ENCODE results near the gene SETBP1. TPM values are rescaled to one million over a fixed set of nuclear protein-coding genes. Genes with fewer than 3 reads are reported as not detected.

The SETBP1 gene
- total and polyA plus RNA-seq, 2 of the 4 experiments (the other 2 are of a cell fraction) = 0.19 to 0.36 TPM

DNA sequence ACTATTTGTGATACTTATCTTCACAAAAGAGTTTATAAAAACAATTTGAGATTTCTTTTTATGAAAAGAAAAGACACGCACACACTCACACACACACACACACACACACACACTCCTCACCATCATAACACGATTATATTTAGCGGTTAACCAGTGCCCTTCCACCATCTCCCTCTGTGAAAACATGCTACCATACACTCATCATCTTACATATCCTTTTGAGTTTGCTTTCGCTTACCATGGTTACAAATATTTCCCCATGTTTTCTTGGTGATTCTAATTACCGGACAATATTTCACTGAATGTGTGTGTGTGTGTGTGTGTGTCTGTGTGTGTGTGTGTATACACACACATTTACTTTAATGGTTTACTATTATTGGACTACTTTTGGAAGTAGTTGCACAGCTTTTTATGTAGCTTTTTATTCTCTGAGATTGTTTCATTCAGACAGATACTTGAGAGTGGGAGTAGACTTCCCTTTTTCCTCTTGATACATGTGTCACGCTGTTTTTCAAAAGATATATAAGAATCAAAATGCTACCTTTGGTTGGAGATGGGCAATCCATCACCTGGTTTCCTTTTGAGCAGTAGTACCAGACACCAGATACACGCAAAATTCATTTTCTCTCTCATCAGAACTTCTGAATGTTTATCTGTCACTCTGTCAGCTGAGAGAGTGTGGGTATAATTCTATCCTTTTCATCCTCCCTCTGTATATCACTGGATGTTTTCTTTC is 138.1 kb downstream of the SETBP1 start:
- dilution Hi-C loops (cut with HindIII; ENCODE audit: low sequenced_read_pairs, unreplicated experiment) = no loop called here
- intact Hi-C loops (cut with micrococcal nuclease) = no loop called here
- H3K9me1 ChIP-seq (ENCODE audit: insufficient read depth, low read length) = no peaks in the 10 kb centered on the region; the same call in 1 of the 2 replicates
- H4K8ac ChIP-seq (ENCODE audit: low read depth in 2 of 2, low read length in 2 of 2) = no peak overlapping the region
- BruUV-seq (replicated peaks) = no TSS peak
- H3K79me1 ChIP-seq (ENCODE audit: low read depth in 1 of 2, low read length in 2 of 2) = no peaks in the 10 kb centered on the region
- no peak overlapping the region for H2BK5ac ChIP-seq (ENCODE audit: low read depth, low read length, poor library complexity, severe bottlenecking)
- H2BK15ac ChIP-seq (ENCODE audit: low read depth, low read length) = no peak overlapping the region
- no peaks in the 10 kb centered on the region for H4K20me1 ChIP-seq (ENCODE audit: insufficient read depth, low read length)
- no peak overlapping the region for H3K27ac ChIP-seq (ENCODE audit: insufficient read depth, low read length)
- in situ Hi-C loops (cut with MboI; ENCODE audit: low sequenced_read_pairs) = no loop called here
- no peak overlapping the region for H2AK9ac ChIP-seq (replicated peaks; ENCODE audit: low read depth, low read length, poor library complexity)
- H4K5ac ChIP-seq (ENCODE audit: low read depth, low read length) = no peak overlapping the region
- no peak overlapping the region for H3K56ac ChIP-seq (ENCODE audit: extremely low read depth, insufficient read depth, low read length)
- H4K91ac ChIP-seq (ENCODE audit: insufficient read depth, low read depth, low read length) = no peak overlapping the region
- H3K9ac ChIP-seq (ENCODE audit: low read depth, low read length) = no peak overlapping the region
- H3K9me3 ChIP-seq (ENCODE audit: control insufficient read depth, insufficient read depth, low read length) = no peaks in the 10 kb centered on the region
- H3K23ac ChIP-seq (ENCODE audit: low read depth, low read length) = no peak overlapping the region
- no peak overlapping the region for H2AFZ ChIP-seq (replicated peaks; ENCODE audit: low read length, poor library complexity)
- H3K18ac ChIP-seq (ENCODE audit: low read depth, low read length) = no peak overlapping the region
- H3K4me1 ChIP-seq (ENCODE audit: control insufficient read depth, insufficient read depth, low read length) = no peaks in the 10 kb centered on the region; the same call in 1 of the 2 replicates
- H2AK5ac ChIP-seq (ENCODE audit: low read depth, low read length) = no peak overlapping the region
- CTCF ChIA-PET = no interaction called here
- H2BK20ac ChIP-seq (ENCODE audit: low read depth, low read length) = no peak overlapping the region
- no peak overlapping the region for H2BK120ac ChIP-seq (ENCODE audit: low read depth, low read length)
- H3K14ac ChIP-seq (replicated peaks; ENCODE audit: low read depth, low read length) = no peak overlapping the region
- no peak overlapping the region for H3K4me2 ChIP-seq (ENCODE audit: low read depth, low read length)
- no peak overlapping the region for H3K4me3 ChIP-seq (ENCODE audit: insufficient read depth, low read depth, low read length)
- H3K36me3 ChIP-seq (ENCODE audit: control insufficient read depth, insufficient read depth, low read length) = no peaks in the 10 kb centered on the region
- WGBS, 2 experiments (ENCODE audit: extremely low coverage in 2 of 2, insufficient read length in 1 of 2) = no CpG with 5 or more reads among the region's 7 CpGs
- POLR2A ChIA-PET (ENCODE audit: unreplicated experiment) = no interaction called here
- H3K4ac ChIP-seq (ENCODE audit: low read depth, low read length) = no peak overlapping the region
- no peak for TF ChIP-seq CEBPB (IDR thresholded peaks at IDR 0.05; ENCODE audit: low read depth, low read length)
- TF ChIP-seq RCOR1 (IDR thresholded peaks at IDR 0.05; ENCODE audit: insufficient replicate concordance, low read length) = no peak
- no peak for TF ChIP-seq USF2 (IDR thresholded peaks at IDR 0.05; ENCODE audit: low read depth, low read length)
- TF ChIP-seq, protein P1, sequence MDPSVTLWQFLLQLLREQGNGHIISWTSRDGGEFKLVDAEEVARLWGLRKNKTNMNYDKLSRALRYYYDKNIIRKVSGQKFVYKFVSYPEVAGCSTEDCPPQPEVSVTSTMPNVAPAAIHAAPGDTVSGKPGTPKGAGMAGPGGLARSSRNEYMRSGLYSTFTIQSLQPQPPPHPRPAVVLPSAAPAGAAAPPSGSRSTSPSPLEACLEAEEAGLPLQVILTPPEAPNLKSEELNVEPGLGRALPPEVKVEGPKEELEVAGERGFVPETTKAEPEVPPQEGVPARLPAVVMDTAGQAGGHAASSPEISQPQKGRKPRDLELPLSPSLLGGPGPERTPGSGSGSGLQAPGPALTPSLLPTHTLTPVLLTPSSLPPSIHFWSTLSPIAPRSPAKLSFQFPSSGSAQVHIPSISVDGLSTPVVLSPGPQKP (IDR thresholded peaks at IDR 0.05; ENCODE audit: borderline replicate concordance, low read depth, low read length) = no peak
- TF ChIP-seq BHLHE40 (IDR thresholded peaks at IDR 0.05; ENCODE audit: low read depth, low read length) = no peak
- no peak for TF ChIP-seq MAZ (IDR thresholded peaks at IDR 0.05; ENCODE audit: borderline replicate concordance, low read depth, low read length)
- no peak for TF ChIP-seq POLR2A (IDR thresholded peaks at IDR 0.05; ENCODE audit: low read depth, low read length)
- TF ChIP-seq, protein P2, sequence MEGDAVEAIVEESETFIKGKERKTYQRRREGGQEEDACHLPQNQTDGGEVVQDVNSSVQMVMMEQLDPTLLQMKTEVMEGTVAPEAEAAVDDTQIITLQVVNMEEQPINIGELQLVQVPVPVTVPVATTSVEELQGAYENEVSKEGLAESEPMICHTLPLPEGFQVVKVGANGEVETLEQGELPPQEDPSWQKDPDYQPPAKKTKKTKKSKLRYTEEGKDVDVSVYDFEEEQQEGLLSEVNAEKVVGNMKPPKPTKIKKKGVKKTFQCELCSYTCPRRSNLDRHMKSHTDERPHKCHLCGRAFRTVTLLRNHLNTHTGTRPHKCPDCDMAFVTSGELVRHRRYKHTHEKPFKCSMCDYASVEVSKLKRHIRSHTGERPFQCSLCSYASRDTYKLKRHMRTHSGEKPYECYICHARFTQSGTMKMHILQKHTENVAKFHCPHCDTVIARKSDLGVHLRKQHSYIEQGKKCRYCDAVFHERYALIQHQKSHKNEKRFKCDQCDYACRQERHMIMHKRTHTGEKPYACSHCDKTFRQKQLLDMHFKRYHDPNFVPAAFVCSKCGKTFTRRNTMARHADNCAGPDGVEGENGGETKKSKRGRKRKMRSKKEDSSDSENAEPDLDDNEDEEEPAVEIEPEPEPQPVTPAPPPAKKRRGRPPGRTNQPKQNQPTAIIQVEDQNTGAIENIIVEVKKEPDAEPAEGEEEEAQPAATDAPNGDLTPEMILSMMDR (conservative IDR thresholded peaks at IDR 0.05; ENCODE audit: low read depth, low read length) = no peak
- no peak for TF ChIP-seq MAFK (IDR thresholded peaks at IDR 0.05; ENCODE audit: low read depth, low read length)
- no peak for TF ChIP-seq MXI1 (IDR thresholded peaks at IDR 0.05; ENCODE audit: borderline replicate concordance, low read depth, low read length)
- no peak for DNase-seq
- peaks cover 1% of the 10 kb centered on the region; the same call in 1 of the 2 replicates for H3K27me3 ChIP-seq (ENCODE audit: control insufficient read depth, insufficient read depth, low read length)
- no peak for ATAC-seq (ENCODE audit: low read depth)

All from IMR-90 (cell line).